Psoas muscle (tissue), 8 donors: ENCODE data around the gene CHRNA1. TPM values are rescaled to one million over a fixed set of nuclear protein-coding genes. Genes with fewer than 3 reads are reported as not detected.
"Not testable (repeated sequence)": the region's sequence is repeated elsewhere in the genome, so short reads cannot be mapped to it uniquely, and the experiment has no call there.

Experiments
- ATAC-seq, 4 donors: fragments of 200-7000 bp; cut with Tn5 transposase; one replicate each; pipeline ENCODE4 v1.9.1; 2020; ENCODE audit warnings: moderate library complexity in 3 of 4, mild to moderate bottlenecking in 2 of 4
- DNase-seq, 2 donors: peaks; one replicate each; pipeline ENCODE4 v3.0.0-alpha.2; 2020
- H3K27ac ChIP-seq: fragments of 200-600 bp; one replicate; pipeline ENCODE4 v1.8.0; 2022
- H3K27me3 ChIP-seq, 3 donors: fragments of 200-600 bp in 1 of 3; one replicate each; pipeline versions ENCODE4 v1.6.1 to v1.8.0; 2013 to 2022; ENCODE audit warnings: low read length in 2 of 3, mild to moderate bottlenecking in 2 of 3, moderate library complexity in 1 of 3; ENCODE audit not compliant: insufficient read depth in 3 of 3
- H3K36me3 ChIP-seq, 2 donors: fragments of 200-600 bp in 1 of 2; one replicate each; pipeline versions ENCODE4 v1.6.1 to v1.8.0; 2013 to 2022; ENCODE audit warnings: low read depth in 1 of 2, mild to moderate bottlenecking in 1 of 2, moderate library complexity in 1 of 2; ENCODE audit not compliant: insufficient read depth in 1 of 2
- H3K4me1 ChIP-seq: fragments of 200-600 bp; one replicate; pipeline ENCODE4 v1.8.0; 2022
- H3K4me3 ChIP-seq: fragments of 200-600 bp; one replicate; pipeline ENCODE4 v1.8.0; 2022; ENCODE audit warnings: mild to moderate bottlenecking
- H3K9me3 ChIP-seq: fragments of 200-600 bp; one replicate; pipeline ENCODE4 v1.8.0; 2022
- WGBS, 3 donors: extraction: QIAGEN DNeasy Blood & Tissue Kit; methylation state at CpG; one replicate each; pipeline versions ENCODE4 v1.1.6 to v1.1.7; 2013; 5-methylcytosine and 5-hydroxymethylcytosine counted together
- intact Hi-C, 2 donors: fragments of 100-400 bp; cut with DNase I; formaldehyde crosslinking; loops; one replicate each; pipeline versions ENCODE4 v1.11.0 to v1.14.2; 2022
- polyA plus RNA-seq, 3 donors: library from polyadenylated mRNA; stranded (reverse); fragments of 200-250 nt; gene quantifications; one replicate each; pipeline ENCODE4 v1.2.3, GENCODE V29; 2013
- total RNA-seq, 4 donors: library from RNA; stranded (reverse); fragmentation: NEBNext Ultra II Directional in 2 of 4; extraction: Animal tissue kit (Norgen Biotek cat#: 25700) in 2 of 4; gene quantifications; one replicate each; pipeline versions ENCODE4 v1.2.1 to v1.2.4, GENCODE V29; 2021 to 2023
- TF ChIP-seq, protein P1 (sequence below): fragments of 200-600 bp; IDR thresholded peaks from one replicate; pipeline ENCODE4 v1.8.0; 2022; ENCODE audit warnings: antibody characterized with exemption
- donor health status: healthy with polysubstance abuse.
- donor health status: DM: no; HTN: no; CAD: no; lungs with moderate emphysema.
- donor health status: Bipolar disorder and iron deficiency.
- donor health status: healthy.
- donor health status: DM: yes; HTN: yes; CAD: no.
- donor health status: DM: no; HTN: no; CAD: no.
- donor health status: DM: no; HTN: no; CAD: no.
- donor health status: DM: yes; HTN: yes; CAD: no.

Gene CHRNA1
- total and polyA plus RNA-seq, 7 donors = 31.7 to 278 (median 123) TPM

DNA sequence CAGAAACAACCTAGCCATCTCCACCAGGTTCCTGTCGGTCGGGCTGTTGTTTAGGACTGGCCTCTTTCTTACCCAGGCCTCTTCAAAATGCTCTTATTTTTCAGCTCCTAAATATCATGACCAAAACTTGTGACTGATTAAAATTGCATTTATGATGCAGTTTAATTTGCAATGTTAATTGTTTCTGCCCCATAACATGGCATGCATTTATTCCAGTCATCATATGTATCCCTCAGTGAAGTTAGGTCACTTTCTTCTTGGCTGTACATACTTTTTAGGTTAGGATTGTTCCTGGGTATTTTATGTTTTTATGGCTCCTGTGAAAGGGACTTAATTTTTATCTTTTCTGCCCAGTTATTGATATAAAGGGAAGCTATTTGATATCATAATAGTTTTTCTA is 50.6 kb downstream of the CHRNA1 start:
- ATAC-seq (no peak), DNase-seq (no peak)
- Histone ChIP-seq H3K27ac (no peak overlapping the region), H3K9me3 (no peaks in the 10 kb centered on the region), H3K27me3 (no peaks in the 10 kb centered on the region), H3K36me3 (no peaks in the 10 kb centered on the region), H3K4me3 (no peak overlapping the region), H3K4me1 (no peaks in the 10 kb centered on the region)
- TF ChIP-seq, protein P1, sequence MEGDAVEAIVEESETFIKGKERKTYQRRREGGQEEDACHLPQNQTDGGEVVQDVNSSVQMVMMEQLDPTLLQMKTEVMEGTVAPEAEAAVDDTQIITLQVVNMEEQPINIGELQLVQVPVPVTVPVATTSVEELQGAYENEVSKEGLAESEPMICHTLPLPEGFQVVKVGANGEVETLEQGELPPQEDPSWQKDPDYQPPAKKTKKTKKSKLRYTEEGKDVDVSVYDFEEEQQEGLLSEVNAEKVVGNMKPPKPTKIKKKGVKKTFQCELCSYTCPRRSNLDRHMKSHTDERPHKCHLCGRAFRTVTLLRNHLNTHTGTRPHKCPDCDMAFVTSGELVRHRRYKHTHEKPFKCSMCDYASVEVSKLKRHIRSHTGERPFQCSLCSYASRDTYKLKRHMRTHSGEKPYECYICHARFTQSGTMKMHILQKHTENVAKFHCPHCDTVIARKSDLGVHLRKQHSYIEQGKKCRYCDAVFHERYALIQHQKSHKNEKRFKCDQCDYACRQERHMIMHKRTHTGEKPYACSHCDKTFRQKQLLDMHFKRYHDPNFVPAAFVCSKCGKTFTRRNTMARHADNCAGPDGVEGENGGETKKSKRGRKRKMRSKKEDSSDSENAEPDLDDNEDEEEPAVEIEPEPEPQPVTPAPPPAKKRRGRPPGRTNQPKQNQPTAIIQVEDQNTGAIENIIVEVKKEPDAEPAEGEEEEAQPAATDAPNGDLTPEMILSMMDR = no peak
- WGBS, 3 donors = 97 to 100% (median 99%) methylated on average over 2 of the region's 2 CpGs
- intact Hi-C loops = no loop called here

DNA sequence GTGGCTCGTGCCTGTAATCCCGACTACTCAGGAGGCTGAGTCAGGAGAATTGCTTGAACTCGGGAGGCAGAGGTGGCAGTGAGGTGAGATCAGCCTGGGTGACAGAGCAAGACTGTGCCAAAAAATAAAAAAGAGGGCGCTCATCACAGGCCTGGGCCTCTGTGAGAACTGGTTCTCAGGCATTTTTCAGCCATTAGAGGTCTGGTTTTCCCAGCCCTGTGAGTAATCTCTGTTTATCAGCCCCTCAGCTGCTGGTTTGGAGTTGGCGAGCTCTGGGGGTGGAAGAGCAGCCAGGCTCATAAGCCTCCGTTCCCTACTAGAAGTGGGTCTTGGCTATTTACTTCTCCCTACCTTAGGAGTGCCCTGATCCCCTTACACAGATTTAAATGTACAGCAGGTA is 53.1 kb downstream of the CHRNA1 start:
- Histone ChIP-seq H3K27ac (no peak overlapping the region), H3K36me3 (no peaks in the 10 kb centered on the region), H3K4me3 (no peak overlapping the region), H3K9me3 (no peaks in the 10 kb centered on the region), H3K4me1 (no peaks in the 10 kb centered on the region), H3K27me3 (no peaks in the 10 kb centered on the region)
- intact Hi-C loops = no loop called here
- 86 to 90% (median 90%) methylated on average over 6 of the region's 6 CpGs for WGBS, 3 donors
- no peak for ATAC-seq
- TF ChIP-seq, protein P1 = no peak
- DNase-seq = no peak

DNA sequence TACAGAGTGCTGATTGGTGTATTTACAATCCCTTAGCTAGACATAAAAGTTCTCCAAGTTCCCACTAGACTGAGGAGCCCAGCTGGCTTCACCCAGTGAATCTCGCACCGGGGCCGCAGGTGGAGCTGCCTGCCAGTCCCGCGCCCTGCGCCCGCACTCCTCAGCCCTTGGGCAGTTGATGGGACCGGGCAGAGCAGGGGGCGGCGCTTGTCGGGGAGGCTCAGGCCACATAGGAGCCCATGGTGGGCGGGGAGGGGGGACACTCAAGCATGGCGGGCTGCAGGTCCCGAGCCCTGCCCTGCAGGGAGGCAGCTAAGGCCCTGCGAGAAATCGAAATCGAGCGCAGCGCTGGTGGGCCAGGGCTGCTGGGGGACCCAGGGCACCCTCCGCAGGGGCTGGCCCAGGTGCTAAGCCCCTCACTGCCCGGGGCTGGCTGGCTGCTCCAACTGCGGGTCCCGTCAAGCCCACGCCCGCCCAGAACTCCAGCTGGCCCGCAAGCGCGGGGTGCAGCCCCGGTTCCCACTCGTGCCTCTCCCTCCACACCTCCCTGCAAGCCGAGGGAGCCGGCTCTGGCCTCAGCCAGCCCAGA is 54.8 kb downstream of the CHRNA1 start:
- H3K4me3 ChIP-seq, H3K27ac ChIP-seq, DNase-seq, H3K36me3 ChIP-seq, H3K27me3 ChIP-seq, intact Hi-C loops, H3K9me3 ChIP-seq, ATAC-seq, H3K4me1 ChIP-seq: not testable (repeated sequence)
- 96% methylated on average over 30 to 32 of the region's 32 CpGs for WGBS, 3 donors

DNA sequence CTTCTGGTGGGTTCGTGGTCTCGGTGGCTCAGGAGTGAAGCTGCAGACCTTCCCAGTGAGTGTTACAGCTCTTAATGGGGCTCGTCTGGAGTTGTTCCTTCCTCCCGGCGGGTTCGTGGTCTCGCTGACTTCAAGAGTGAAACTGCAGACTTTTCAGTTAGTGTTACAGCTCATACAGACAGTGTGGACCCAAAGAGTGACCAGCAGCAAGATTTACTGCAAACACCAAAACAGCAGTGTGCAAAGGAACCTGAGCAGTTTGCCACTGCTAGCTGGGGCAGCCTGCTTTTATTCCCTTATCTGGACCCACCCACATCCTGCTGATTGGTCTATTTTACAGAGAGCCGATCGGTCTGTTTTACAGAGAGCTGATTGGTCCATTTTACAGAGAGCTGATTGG is 55.6 kb downstream of the CHRNA1 start:
- no peaks in the 10 kb centered on the region for H3K4me1 ChIP-seq
- H3K36me3 ChIP-seq = no peaks in the 10 kb centered on the region
- H3K27ac ChIP-seq = no peak overlapping the region
- H3K4me3 ChIP-seq = no peak overlapping the region
- DNase-seq (no peak), ATAC-seq (no peak)
- intact Hi-C loops = no loop called here
- no peaks in the 10 kb centered on the region for H3K27me3 ChIP-seq
- TF ChIP-seq, protein P1 = no peak
- no peaks in the 10 kb centered on the region for H3K9me3 ChIP-seq
- WGBS, 3 donors = 64 to 84% (median 69%) methylated on average over 9 of the region's 9 CpGs

DNA sequence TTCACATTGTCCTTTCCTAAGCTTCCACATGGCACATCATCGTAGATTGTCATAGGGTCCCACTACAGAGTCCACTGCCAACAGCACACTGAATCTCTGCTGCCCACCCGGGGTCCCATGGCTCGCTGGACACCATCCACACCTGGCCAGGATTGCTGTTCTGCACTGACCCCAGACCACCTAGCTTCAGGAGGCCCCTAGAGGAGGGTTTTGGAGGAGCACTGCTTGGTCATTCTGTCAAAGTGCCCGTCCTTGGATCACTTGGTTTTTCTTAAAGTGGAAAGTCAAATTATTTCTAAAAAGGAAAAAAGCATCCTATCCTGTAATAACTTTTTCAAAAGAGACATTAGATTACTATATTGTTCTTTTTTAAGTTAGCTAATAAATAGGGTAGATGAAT is 59.0 kb downstream of the CHRNA1 start:
- TF ChIP-seq, protein P1 = no peak
- H3K4me3 ChIP-seq = no peak overlapping the region
- H3K4me1 ChIP-seq = no peaks in the 10 kb centered on the region
- ATAC-seq (no peak), DNase-seq (no peak)
- intact Hi-C loops = no loop called here
- no peaks in the 10 kb centered on the region for H3K9me3 ChIP-seq
- 56 to 75% (median 67%) methylated on average over 4 of the region's 4 CpGs for WGBS, 3 donors
- no peak overlapping the region for H3K27ac ChIP-seq
- no peaks in the 10 kb centered on the region for H3K36me3 ChIP-seq
- H3K27me3 ChIP-seq = no peaks in the 10 kb centered on the region
